Measurements from ENCODE around the gene GUCD1.
A peak's percentile ranks its signal among the peaks of the same experiment; 100 is the strongest.
"Not testable (repeated sequence)": the region's sequence is repeated elsewhere in the genome, so short reads cannot be mapped to it uniquely, and the experiment has no call there.

Gene GUCD1

DNA sequence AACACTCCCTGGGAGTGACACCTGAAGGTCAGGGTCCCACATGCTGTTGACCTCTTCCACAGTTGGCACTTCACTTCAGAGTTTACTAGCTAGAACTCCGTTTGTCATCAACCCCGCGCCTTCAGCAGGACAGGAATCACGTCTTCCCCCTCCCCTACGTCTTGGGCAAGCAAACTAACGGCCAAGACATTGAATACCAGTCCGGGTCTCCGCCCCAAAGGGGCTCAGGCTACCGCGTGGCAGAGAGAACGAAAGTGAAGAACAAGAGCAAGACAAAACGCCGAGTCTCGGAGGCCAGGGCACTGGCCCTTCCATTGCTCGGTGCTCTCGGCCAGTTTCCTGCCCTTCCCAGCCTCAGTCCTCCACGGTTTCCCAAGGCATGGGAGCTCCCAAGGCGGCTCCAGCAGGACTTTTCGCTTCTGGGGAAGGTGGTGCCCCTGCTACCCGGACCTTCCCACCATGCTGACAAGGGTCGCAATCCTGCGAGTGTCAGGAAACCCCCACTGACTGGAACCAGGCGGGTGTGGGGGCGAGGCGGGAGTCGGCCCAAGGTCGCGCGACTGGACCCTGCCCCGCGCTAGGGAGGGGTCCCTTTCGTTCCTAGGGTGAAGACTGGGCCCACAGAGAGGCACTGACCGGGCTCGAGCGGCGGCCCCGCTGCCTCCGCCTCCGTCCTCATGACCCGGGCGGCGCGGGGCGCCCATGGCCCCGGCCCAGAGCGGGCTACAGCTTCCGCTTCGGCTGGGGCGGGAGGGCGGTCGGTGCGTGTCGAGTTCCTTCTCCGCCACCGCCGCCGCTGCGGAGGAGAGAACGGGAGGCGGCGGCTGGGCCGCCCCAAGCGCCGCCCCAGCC, at the start of gene GUCD1:
Gene GUCD1, minus strand, starts transcription at position 826 of the 852 bp plus-strand sequence. Its CDS starts 147 bp downstream, at position 679.
- ATAC-seq: no peak
- H3K36me3 Mint-ChIP-seq: peaks cover 54% of the 10 kb centered on the region

DNA sequence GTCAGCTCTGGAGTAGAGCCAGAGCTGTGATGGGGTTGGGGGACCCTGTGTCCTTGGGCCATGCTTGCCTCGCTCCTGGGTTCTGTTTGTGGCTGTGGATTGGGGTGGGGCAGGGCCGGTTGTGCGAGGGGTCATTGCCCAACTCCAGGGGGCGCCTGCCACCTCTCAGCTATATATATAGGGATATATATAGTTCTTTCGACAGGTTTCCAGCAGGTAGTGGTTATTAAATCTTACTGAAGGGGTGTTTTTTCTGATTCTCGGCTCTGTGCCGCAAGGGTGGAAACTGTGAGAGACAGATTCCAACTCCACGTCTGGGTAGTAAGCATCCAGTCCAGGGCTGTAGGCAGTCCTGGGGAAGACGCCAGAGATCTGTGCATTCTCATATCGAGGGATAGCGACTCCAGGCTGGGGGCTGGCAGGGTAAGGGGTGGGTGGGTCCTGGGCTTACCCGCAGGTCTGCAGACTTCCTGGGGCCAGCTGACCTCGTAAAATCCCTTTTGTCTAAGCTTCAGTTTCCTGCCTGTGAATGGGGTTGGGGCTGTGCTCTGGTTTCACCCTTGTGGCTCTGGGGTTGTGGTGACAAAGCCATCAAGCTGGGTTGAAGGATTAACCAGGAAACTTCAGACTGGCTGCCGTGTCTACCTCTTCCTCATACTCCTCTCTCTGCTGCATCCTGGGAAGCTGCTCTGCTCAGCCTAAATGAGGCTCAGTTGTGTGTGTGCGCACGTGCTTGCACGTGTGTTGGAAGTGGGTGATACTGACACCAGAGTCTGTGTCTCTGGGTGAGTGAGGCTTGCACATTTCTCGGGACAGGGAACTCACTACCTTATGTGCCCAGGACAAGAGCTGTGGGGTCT, 49.1 kb upstream of the GUCD1 start:
- ATAC-seq (peak; percentile 45), DNase-seq (ENCODE audit: low spot score in 2 of 2) (peak in 1 of 2 donors; percentile 64)
- H3K4me3 Mint-ChIP-seq: peak overlapping the region; percentile 66
- H3K9me3 Mint-ChIP-seq, H3K36me3 Mint-ChIP-seq: not testable (repeated sequence)
- peaks cover 43% of the 10 kb centered on the region for H3K4me1 Mint-ChIP-seq
- peak overlapping the region; percentile 87 for H3K27ac Mint-ChIP-seq

More for the DNA sequence above, at the start of gene GUCD1:
- Mint-ChIP-seq H3K4me1 (peaks cover 72% of the 10 kb centered on the region), H3K4me3 (peak within 1 kb of the TSS; percentile 99), H3K27ac (peak within 1 kb of the TSS; percentile 98), H3K9me3 (no peaks in the 10 kb centered on the region)
- peak; percentile 13 to 70 for DNase-seq (ENCODE audit: low spot score in 2 of 2)

DNA sequence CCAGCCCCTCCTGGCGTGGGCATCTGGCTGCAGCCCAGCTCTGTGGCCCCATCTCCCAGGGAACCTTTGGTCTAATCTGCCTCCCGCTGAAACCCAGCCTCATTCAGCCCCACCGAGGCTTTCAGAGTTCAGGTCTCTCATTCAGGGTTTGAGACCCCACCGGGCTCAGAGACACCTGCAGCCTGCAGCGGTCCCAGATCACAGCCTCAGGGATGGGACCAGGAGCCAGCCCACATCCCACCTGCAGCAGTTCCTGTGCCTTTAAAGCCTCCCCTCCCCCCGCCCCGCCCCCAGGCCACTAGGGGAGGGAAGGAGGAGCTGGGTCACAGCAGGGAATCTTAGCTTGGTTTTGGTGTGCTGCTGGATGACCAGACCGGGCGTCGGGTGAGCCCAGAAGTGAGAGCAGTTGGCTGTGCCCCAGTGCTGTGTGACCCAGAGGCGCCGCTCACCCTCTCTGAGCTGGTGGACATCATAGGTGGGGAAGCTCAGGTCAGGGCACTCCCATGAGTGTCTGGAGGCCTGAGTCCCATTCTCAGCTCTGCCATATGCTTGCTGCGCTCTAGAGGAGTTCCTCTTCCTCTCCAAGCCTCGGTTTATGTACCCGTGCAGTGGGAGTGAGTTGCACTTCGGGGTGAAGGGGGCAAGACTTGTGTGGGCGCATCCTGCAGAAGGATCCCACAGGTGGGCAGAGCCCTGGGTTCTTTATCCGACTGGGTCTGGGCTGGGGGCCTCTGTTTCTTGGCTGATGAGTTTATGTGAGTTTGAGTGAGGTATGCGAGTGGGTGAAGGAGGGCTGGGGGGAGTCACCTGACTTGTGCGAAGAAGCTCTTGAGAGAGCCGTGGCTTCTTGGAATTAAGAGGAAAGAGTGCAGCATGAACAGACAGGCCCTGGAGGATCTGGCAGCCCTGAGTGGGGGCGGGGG, 48.2 kb upstream of the GUCD1 start, which contains the start of gene GGT1:
Gene GGT1, plus strand, starts transcription at position 347 of the 923 bp plus-strand sequence. CDS start 7,889 bp downstream, outside the sequence.
- H3K4me3 Mint-ChIP-seq: peak within 1 kb of the TSS; percentile 66
- DNase-seq (ENCODE audit: low spot score in 2 of 2); ATAC-seq; H3K36me3 Mint-ChIP-seq; H3K9me3 Mint-ChIP-seq: not testable (repeated sequence)
- H3K4me1 Mint-ChIP-seq: peaks cover 40% of the 10 kb centered on the region
- peak within 1 kb of the TSS; percentile 87 for H3K27ac Mint-ChIP-seq

DNA sequence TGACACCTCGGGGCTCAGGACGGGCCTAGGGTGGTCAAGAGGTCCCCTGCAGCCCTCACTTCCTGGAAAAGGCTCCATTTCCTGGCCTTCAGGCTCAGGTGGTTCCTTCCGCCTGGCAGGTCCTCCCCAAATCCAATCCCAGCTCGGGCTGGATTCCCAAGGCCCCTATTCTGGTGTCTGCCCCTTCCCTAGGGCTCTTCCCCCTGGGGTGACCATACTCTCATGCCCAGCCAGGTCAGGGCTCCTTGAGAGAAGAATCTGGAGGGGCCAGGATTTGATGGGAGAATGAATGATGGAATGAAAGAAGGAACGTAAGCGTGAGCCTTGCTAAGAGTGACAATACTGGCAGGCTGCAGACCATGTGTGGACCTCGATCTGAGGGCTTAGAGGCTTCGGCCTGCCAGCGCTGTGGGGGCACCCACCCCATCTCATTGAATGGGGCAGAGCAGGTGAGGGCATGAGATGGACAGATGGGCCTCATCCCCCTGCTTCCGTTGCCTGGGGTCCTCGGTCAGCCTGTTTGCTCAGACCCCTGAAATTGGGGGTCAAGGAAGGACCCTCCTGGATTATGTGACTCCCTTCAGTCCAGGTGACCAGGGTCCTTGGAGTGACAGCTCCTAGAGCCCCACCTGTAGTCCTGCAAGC, 47.3 kb upstream of the GUCD1 start:
- H3K4me3 Mint-ChIP-seq; H3K9me3 Mint-ChIP-seq; DNase-seq (ENCODE audit: low spot score in 2 of 2); H3K36me3 Mint-ChIP-seq; ATAC-seq: not testable (repeated sequence)
- peaks cover 34% of the 10 kb centered on the region for H3K4me1 Mint-ChIP-seq
- H3K27ac Mint-ChIP-seq: peak overlapping the region; percentile 85

DNA sequence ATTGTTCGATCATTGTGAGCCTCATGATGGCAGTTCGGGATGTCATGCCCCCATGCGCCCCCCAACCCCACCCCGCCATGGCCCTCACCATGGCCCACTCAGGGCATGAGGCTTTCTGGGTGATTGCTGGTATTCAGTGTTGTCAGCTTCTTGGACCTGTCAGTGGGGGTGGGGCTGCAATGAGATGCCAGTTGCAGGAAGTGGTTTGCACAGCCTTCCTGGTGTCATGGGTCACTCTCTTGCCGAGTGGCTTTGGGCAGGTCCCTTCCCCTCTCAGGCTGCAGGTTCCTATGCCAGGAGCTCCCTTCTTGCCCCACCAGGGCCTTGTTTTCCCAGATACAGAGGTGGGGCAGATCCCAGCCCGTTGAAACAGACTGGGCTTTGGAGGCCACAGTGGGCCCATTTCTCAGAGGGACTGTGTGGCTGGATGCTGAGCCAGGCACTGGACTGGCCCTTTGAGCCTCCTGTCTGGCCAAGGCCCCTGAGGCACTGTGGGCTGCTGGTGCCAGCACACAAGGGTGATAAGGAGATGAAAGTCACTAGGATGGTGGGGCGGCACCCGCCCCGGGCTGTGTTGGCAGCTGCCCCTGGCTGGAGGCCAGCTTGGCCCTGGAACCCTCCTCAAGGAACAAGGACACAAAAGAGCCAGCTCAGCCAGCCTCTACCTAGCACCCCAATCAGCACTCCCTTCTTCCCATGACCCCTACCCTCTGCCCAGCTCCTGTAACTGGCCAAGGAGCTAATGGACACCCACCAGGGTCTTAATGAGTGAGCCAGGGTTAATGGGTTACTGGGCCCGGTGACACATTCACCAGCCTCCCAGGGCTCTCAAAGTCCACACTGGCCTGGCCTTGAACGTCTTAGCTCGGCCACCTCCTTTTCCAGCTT, 46.5 kb upstream of the GUCD1 start:
- peak; percentile 36 for ATAC-seq
- peak overlapping the region; percentile 85 for H3K27ac Mint-ChIP-seq
- no peak for DNase-seq (ENCODE audit: low spot score in 2 of 2)
- no peak overlapping the region for H3K4me3 Mint-ChIP-seq
- no peaks in the 10 kb centered on the region for H3K9me3 Mint-ChIP-seq
- H3K36me3 Mint-ChIP-seq: no peaks in the 10 kb centered on the region
- peaks cover 32% of the 10 kb centered on the region for H3K4me1 Mint-ChIP-seq

DNA sequence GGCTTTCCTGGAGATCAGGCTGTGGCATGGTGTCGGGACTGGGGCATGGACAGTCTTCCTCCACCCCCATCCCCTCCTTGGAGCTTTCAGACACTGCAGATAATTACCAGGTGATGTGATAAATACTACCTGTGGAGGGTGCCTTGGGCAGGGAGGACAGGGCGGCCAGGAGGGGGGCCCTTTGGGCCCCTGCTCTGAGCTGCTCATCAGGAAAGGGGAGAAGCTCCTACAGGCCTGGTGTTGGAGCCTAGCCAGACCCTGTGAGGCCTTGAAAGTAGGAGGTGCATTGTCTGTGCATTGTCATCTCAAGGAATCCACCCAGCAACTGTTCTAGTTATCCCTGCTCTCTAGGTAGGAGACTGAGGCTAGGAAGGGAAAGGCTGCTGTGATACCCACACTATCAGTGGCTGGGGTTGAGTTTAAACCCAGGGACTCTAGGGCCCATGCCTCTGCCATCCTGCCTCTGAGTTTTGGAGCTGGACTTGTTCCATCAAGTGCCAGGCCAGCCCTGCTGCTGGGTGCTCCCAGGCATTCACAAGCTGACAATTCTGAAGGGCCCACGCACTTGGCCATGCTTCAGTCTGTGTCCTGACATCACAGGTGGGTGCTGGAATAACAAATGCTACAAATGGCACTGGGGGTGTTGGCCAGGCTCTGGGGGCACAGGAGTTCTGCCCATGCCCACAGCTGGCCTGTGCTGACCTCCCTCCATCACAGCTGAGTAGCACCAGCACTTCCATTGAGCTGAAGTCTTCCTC, 45.2 kb upstream of the GUCD1 start:
- H3K27ac Mint-ChIP-seq: peak overlapping the region; percentile 21
- H3K36me3 Mint-ChIP-seq; H3K9me3 Mint-ChIP-seq; DNase-seq (ENCODE audit: low spot score in 2 of 2); ATAC-seq; H3K4me3 Mint-ChIP-seq: not testable (repeated sequence)
- H3K4me1 Mint-ChIP-seq: peaks cover 28% of the 10 kb centered on the region

DNA sequence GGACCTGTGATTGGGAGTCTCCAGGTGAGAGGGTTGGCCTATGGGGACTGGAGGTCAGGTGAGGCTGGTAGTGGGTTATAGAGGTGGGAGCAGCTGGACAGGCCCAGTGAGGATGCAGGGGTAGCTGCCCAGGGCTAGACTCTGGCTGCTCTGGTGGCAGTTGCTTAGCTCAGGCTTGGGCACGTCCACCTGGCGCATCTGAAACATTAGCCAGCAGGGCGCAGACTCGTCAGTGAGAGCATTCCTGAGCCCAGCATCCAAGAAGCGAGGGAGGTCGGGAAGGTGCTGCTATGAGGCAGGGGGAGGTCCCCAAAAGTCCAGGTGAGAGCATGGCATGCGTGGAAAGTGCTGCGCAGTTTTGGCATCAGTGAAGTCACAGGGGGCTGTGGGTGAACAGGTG, 44.6 kb upstream of the GUCD1 start:
- H3K36me3 Mint-ChIP-seq: no peaks in the 10 kb centered on the region
- H3K9me3 Mint-ChIP-seq: no peaks in the 10 kb centered on the region
- no peak overlapping the region for H3K4me3 Mint-ChIP-seq
- DNase-seq (ENCODE audit: low spot score in 2 of 2): no peak
- H3K4me1 Mint-ChIP-seq: peaks cover 28% of the 10 kb centered on the region
- no peak for ATAC-seq
- peak overlapping the region; percentile 21 for H3K27ac Mint-ChIP-seq

DNA sequence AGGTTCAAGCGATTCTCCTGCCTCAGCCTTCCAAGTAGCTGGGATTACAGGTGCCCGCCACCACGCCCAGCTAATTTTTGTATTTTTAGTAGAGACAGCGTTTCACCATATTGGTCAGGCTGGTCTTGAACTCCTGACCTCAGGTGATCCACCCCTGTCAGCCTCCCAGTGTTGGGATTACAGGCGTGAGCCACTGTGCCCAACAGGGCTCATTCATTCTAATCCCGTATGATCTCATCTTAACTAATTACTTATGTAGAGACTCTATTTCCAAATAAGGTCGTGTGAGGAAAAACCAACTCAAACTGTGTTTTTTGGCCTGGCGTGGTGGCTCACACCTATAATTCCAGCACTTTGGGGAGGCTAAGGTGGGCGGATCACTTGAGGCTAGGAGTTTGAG, 42.1 kb upstream of the GUCD1 start:
- ATAC-seq; H3K36me3 Mint-ChIP-seq; H3K4me3 Mint-ChIP-seq; DNase-seq (ENCODE audit: low spot score in 2 of 2); H3K27ac Mint-ChIP-seq; H3K4me1 Mint-ChIP-seq; H3K9me3 Mint-ChIP-seq: not testable (repeated sequence)

DNA sequence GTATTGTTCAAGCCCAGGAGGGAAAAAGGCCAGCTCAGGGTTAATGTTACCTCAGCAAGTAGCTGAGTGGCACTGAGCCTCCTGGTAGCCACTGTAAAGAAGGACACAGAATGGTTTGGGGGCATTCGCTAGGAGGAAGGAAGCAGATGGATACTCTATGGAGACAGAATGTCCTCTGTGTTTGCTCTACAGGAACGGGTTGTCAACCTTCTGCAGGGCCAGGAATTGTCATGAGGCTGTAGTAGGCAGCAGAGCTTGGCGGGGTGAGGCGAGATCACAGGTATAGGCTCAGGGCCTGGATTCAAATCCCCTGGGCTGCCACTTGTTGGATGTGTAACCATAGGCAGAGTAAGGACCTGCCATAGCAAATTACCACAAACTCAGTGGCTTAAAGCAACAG, 40.9 kb upstream of the GUCD1 start:
- Mint-ChIP-seq H3K4me1 (no peaks in the 10 kb centered on the region), H3K36me3 (no peaks in the 10 kb centered on the region), H3K27ac (no peak overlapping the region), H3K4me3 (no peak overlapping the region), H3K9me3 (no peaks in the 10 kb centered on the region)
- DNase-seq (ENCODE audit: low spot score in 2 of 2) (no peak), ATAC-seq (no peak)

DNA sequence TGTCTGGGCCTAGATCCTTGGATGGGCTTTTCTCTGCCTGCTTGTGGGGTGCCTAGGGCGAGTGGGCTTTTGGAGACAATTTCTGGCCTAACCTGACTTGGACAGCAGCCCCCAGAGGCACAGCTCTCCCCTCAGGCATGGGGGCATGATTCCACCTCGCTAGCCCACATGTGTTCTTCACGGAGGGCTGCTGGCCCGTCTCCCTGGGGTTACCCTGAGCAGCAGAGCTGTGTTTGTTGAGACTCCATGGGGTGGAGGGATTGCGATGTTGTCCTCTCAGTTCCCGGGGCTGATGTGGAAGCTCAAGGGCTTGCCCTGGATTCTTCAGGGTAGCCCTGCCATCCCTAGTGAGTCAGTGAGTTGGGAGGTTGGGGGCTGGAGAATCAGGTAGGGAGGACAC, 40.3 kb upstream of the GUCD1 start:
- H3K27ac Mint-ChIP-seq: no peak overlapping the region
- no peak overlapping the region for H3K4me3 Mint-ChIP-seq
- H3K4me1 Mint-ChIP-seq: no peaks in the 10 kb centered on the region
- no peaks in the 10 kb centered on the region for H3K9me3 Mint-ChIP-seq
- DNase-seq (ENCODE audit: low spot score in 2 of 2) (no peak), ATAC-seq (no peak)
- no peaks in the 10 kb centered on the region for H3K36me3 Mint-ChIP-seq

DNA sequence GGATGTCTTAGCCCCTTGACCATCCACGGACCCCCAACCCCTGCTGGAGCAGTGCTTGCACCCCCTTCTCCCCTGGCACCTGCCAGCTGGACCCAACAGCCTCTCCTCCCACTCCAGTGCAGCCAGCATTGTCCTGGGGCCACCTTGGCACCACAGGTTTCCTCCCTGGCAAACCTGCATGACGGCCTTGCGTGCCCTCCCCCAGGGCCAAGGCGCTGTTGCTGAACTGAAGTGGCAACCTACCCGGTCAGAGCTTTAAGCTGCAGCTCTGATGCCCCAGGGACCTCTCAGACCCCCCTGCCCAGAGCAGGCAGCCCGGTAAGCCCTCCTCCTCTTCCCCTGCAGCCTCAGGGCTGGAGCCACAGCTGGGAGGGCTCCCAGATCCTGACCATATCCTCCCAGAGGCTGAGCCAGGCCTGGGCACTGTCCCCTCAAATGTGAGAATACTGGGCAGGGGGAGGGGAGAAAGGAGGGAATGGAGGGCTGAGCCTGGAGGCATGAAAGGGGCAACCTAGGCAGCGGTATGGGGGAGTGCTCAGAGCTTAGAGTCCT, 39.7 kb upstream of the GUCD1 start:
- Mint-ChIP-seq H3K36me3 (no peaks in the 10 kb centered on the region), H3K4me1 (no peaks in the 10 kb centered on the region), H3K9me3 (no peaks in the 10 kb centered on the region), H3K4me3 (no peak overlapping the region), H3K27ac (peak overlapping the region; percentile 52)
- no peak for ATAC-seq
- no peak for DNase-seq (ENCODE audit: low spot score in 2 of 2)

DNA sequence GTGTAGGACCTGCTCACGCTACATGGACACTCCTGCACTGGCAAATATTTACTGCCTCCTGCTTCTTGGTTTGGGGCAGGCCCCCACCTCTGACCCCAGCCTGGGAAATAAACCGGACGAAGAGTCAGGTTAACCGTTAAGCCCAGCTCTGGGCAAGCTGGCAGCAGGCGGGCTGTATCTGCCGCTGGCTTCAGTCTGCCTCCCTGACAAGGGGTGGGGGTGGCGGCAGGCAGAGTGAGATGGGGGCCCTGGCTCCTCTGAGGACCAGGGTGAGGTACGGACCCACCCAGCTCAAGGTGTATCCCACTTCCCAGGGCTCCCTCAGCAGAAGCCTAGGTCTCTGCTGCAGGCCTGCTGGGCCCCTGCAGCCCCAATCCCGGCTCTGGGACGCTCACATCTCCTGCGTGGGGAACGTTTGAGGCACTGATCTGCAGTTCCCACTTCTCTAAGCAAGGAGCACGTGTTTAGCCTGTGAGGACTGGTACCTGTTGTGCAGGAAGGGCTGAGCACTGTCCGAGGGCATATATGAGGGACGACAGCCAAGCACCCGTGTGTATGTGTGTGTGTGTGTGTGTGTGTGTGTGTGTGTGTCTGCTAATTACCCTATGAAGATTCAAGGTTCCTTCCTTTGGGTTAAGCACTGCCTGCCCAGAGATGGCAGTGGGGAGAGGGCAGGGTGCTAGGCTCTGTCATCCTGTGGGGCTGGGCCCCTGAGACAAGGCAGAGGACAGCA, 39.1 kb upstream of the GUCD1 start:
- Mint-ChIP-seq H3K9me3 (no peaks in the 10 kb centered on the region), H3K36me3 (no peaks in the 10 kb centered on the region), H3K27ac (peak overlapping the region; percentile 52), H3K4me1 (no peaks in the 10 kb centered on the region), H3K4me3 (peak overlapping the region; percentile 75)
- DNase-seq (ENCODE audit: low spot score in 2 of 2) (no peak), ATAC-seq (no peak)

All from stimulated activated effector memory CD8-positive, alpha-beta T cell treated with anti-CD3 and anti-CD28 coated beads, Interleukin-12 subunit alpha, Interleukin-12 subunit beta, amount 100 ng/mL, for 72 hours (primary cell).